Measurements from ENCODE around the gene SNRNP25. TPM values are rescaled to one million over a fixed set of nuclear protein-coding genes. Genes with fewer than 3 reads are reported as not detected.
A peak's percentile ranks its signal among the peaks of the same experiment; 100 is the strongest.

SNRNP25 gene
- total RNA-seq, 1 donor from 2014 or later, result 9.0 TPM

GRCh38 chr16:101586-101985, 48.0 kb downstream of the SNRNP25 start:
- H3K36me3 ChIP-seq (ENCODE audit: control insufficient read depth, insufficient read depth, low read length), result peaks cover 10% of the 10 kb centered on the region
- no peaks in the 10 kb centered on the region for H3K27me3 ChIP-seq (ENCODE audit: control insufficient read depth, insufficient read depth, low read length)
- no peak for DNase-seq (ENCODE audit: low read depth)
- FAIRE-seq, result no peak
- no peak overlapping the region for H3K4me3 ChIP-seq (ENCODE audit: low read depth, low read length)
- TF ChIP-seq CTCF (IDR thresholded peaks at IDR 0.05; ENCODE audit: insufficient read depth, low read length, severe bottlenecking), result no peak

GRCh38 chr16:102060-102855, 48.6 kb downstream of the SNRNP25 start:
- Histone ChIP-seq H3K36me3 (ENCODE audit: control insufficient read depth, insufficient read depth, low read length) (peaks cover 10% of the 10 kb centered on the region), H3K27me3 (ENCODE audit: control insufficient read depth, insufficient read depth, low read length) (no peaks in the 10 kb centered on the region), H3K4me3 (ENCODE audit: low read depth, low read length) (no peak overlapping the region)
- FAIRE-seq (peak; percentile 88), DNase-seq (ENCODE audit: low read depth) (no peak)
- TF ChIP-seq CTCF (IDR thresholded peaks at IDR 0.05; ENCODE audit: insufficient read depth, low read length, severe bottlenecking), result no peak

GRCh38 chr16:104355-104754, 50.7 kb downstream of the SNRNP25 start:
- no peak for TF ChIP-seq CTCF (IDR thresholded peaks at IDR 0.05; ENCODE audit: insufficient read depth, low read length, severe bottlenecking)
- no peak for FAIRE-seq
- Histone ChIP-seq H3K27me3 (ENCODE audit: control insufficient read depth, insufficient read depth, low read length) (no peaks in the 10 kb centered on the region), H3K36me3 (ENCODE audit: control insufficient read depth, insufficient read depth, low read length) (peaks cover 11% of the 10 kb centered on the region), H3K4me3 (ENCODE audit: low read depth, low read length) (no peak overlapping the region)
- no peak for DNase-seq (ENCODE audit: low read depth)

GRCh38 chr16:104928-105327, 51.3 kb downstream of the SNRNP25 start:
- FAIRE-seq (no peak), DNase-seq (ENCODE audit: low read depth) (no peak)
- peaks cover 10% of the 10 kb centered on the region for H3K36me3 ChIP-seq (ENCODE audit: control insufficient read depth, insufficient read depth, low read length)
- H3K4me3 ChIP-seq (ENCODE audit: low read depth, low read length), result no peak overlapping the region
- no peaks in the 10 kb centered on the region for H3K27me3 ChIP-seq (ENCODE audit: control insufficient read depth, insufficient read depth, low read length)
- no peak for TF ChIP-seq CTCF (IDR thresholded peaks at IDR 0.05; ENCODE audit: insufficient read depth, low read length, severe bottlenecking)

- H3K36me3 ChIP-seq (ENCODE audit: control insufficient read depth, insufficient read depth, low read length), result peaks cover 10% of the 10 kb centered on the region
- no peak overlapping the region for H3K4me3 ChIP-seq (ENCODE audit: low read depth, low read length)
- no peak for TF ChIP-seq CTCF (IDR thresholded peaks at IDR 0.05; ENCODE audit: insufficient read depth, low read length, severe bottlenecking)
- DNase-seq (ENCODE audit: low read depth) (no peak), FAIRE-seq (peak; percentile 40)
- H3K27me3 ChIP-seq (ENCODE audit: control insufficient read depth, insufficient read depth, low read length), result no peaks in the 10 kb centered on the region
These were observed 51.9 kb downstream of the SNRNP25 start for GRCh38 chr16:105521-105920.

Measured in bronchial epithelial cell (primary cell).